ENCODE results near the gene ADCY7.

Gene ADCY7

GRCh38 chr16:50248845-50249244, 17.5 kb upstream of the ADCY7 start:
- DNase-seq = no peak

- peak; percentile 88 for DNase-seq
Observed at GRCh38 chr16:50251375-50252081, 14.8 kb upstream of the ADCY7 start.

GRCh38 chr16:50252082-50252611, 14.2 kb upstream of the ADCY7 start:
- DNase-seq = no peak

- no peak for DNase-seq
Observed at GRCh38 chr16:50252874-50253513, 13.4 kb upstream of the ADCY7 start.

GRCh38 chr16:50253514-50253910, 12.8 kb upstream of the ADCY7 start:
- no peak for DNase-seq

- no peak for DNase-seq
Observed at GRCh38 chr16:50254072-50254471, 12.3 kb upstream of the ADCY7 start.

GRCh38 chr16:50255538-50255937, 10.8 kb upstream of the ADCY7 start:
- DNase-seq = no peak

GRCh38 chr16:50256604-50257003, 9.7 kb upstream of the ADCY7 start:
- no peak for DNase-seq

GRCh38 chr16:50257876-50258275, 8.5 kb upstream of the ADCY7 start:
- no peak for DNase-seq

- DNase-seq = peak; percentile 41
Observed at GRCh38 chr16:50259334-50260205, 6.8 kb upstream of the ADCY7 start.

- no peak for DNase-seq
Observed at GRCh38 chr16:50260206-50261159, 5.9 kb upstream of the ADCY7 start.

GRCh38 chr16:50261160-50261706, 5.1 kb upstream of the ADCY7 start:
- DNase-seq = no peak

- no peak for DNase-seq
Observed at GRCh38 chr16:50261707-50262235, 4.6 kb upstream of the ADCY7 start.

- no peak for DNase-seq
Observed at GRCh38 chr16:50263060-50263909, 3.1 kb upstream of the ADCY7 start.

GRCh38 chr16:50263940-50264929, 2.1 kb upstream of the ADCY7 start:
- peak; percentile 29 for DNase-seq

- DNase-seq = no peak
Observed at GRCh38 chr16:50265260-50265659, 1.1 kb upstream of the ADCY7 start.

GRCh38 chr16:50265716-50266336, 525 bp upstream of the ADCY7 start:
- no peak for DNase-seq

- DNase-seq = peak; percentile 26
Observed at GRCh38 chr16:50267151-50267631, 840 bp downstream of the ADCY7 start.

Data from fibroblast of skin of scalp (primary cell).